H54 (cell line): ENCODE data around the gene SND1.

Source experiments
- DNase-seq: peaks from one replicate; pipeline ENCODE4 v3.0.0; 2011; ENCODE audit warnings: low spot score, mixed read lengths; ENCODE audit not compliant: insufficient read length
- FAIRE-seq: peaks from 3 replicates; lab custom pipeline; 2011; peaks lifted over from hg19 to GRCh38; lab: Jason Lieb, UNC
- POLR2A ChIP-seq: IDR thresholded peaks from 2 replicates; pipeline ENCODE4 v1.6.1; 2011; ENCODE audit warnings: low read depth, mild to moderate bottlenecking, low read length

Gene SND1

GRCh38 chr7:127741764-127742375 lies 89.9 kb downstream of the SND1 start:
- no peak for DNase-seq
- no peak for TF ChIP-seq POLR2A
- FAIRE-seq = no peak

- FAIRE-seq = no peak
- TF ChIP-seq POLR2A = no peak
- no peak for DNase-seq
These were observed 93.5 kb downstream of the SND1 start for GRCh38 chr7:127745445-127745844.

GRCh38 chr7:127751062-127751461 lies 99.1 kb downstream of the SND1 start:
- no peak for TF ChIP-seq POLR2A
- DNase-seq = no peak
- no peak for FAIRE-seq

GRCh38 chr7:127751490-127752448 lies 99.8 kb downstream of the SND1 start:
- FAIRE-seq (no peak), DNase-seq (no peak)
- TF ChIP-seq POLR2A = no peak

- DNase-seq (no peak), FAIRE-seq (no peak)
- no peak for TF ChIP-seq POLR2A
These were observed 100.8 kb downstream of the SND1 start for GRCh38 chr7:127752829-127753228.

- FAIRE-seq (no peak), DNase-seq (no peak)
- TF ChIP-seq POLR2A = no peak
These were observed 102.5 kb downstream of the SND1 start for GRCh38 chr7:127754457-127754856.

- DNase-seq = no peak
- no peak for TF ChIP-seq POLR2A
- no peak for FAIRE-seq
These were observed 103.5 kb downstream of the SND1 start for GRCh38 chr7:127755521-127755920.

- TF ChIP-seq POLR2A = no peak
- no peak for DNase-seq
- no peak for FAIRE-seq
These were observed 104.0 kb downstream of the SND1 start for GRCh38 chr7:127755965-127756364.

- FAIRE-seq = no peak
- no peak for TF ChIP-seq POLR2A
These were observed 106.1 kb downstream of the SND1 start for GRCh38 chr7:127758105-127758504.

GRCh38 chr7:127758845-127759244 lies 106.9 kb downstream of the SND1 start:
- TF ChIP-seq POLR2A = no peak
- no peak for DNase-seq
- no peak for FAIRE-seq

More at GRCh38 chr7:127758105-127758504, 106.1 kb downstream of the SND1 start:
- DNase-seq = no peak

GRCh38 chr7:127759945-127760421 lies 108.0 kb downstream of the SND1 start:
- no peak for FAIRE-seq
- TF ChIP-seq POLR2A = no peak
- no peak for DNase-seq

- TF ChIP-seq POLR2A = no peak
- DNase-seq (no peak), FAIRE-seq (no peak)
These were observed 108.5 kb downstream of the SND1 start for GRCh38 chr7:127760436-127761031.

GRCh38 chr7:127761196-127761595 lies 109.2 kb downstream of the SND1 start:
- DNase-seq (no peak), FAIRE-seq (no peak)
- TF ChIP-seq POLR2A = no peak

- DNase-seq (no peak), FAIRE-seq (no peak)
- TF ChIP-seq POLR2A = no peak
These were observed 112.7 kb downstream of the SND1 start for GRCh38 chr7:127764681-127765080.
